ENCODE results near the gene EPS15.

Gene EPS15

DNA sequence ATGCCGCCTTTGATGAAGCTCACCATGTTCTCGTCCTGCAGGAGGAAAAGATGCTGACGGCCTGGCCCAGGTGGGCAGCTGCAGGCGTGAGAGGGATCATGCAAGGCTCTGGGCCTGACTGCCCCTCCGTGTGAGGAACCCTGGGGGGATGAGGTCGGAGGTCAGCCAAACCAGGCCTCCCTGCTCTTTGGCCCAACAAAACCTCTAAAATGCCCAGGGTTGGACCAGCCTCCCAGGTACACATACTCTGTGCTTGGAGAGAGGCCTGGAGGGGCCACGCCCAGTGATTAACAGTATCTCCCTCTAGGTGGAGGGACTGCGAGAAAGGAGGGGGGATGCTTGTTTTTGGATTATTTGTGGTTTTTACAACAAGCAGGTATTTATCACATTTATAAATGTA lies 209.8 kb downstream of the EPS15 start:
- no peaks in the 10 kb centered on the region for H3F3A ChIP-seq (ENCODE audit: insufficient read depth, low read length)
- H3K9me2 ChIP-seq (replicated peaks; ENCODE audit: insufficient read depth, low read length) = no peaks in the 10 kb centered on the region
- DNase-seq = no peak
- no peak overlapping the region for H3K9ac ChIP-seq (ENCODE audit: low read length)
- H4K20me1 ChIP-seq (ENCODE audit: insufficient read depth, low read length) = no peaks in the 10 kb centered on the region
- no peaks in the 10 kb centered on the region for H3K36me3 ChIP-seq (replicated peaks; ENCODE audit: insufficient read depth, low read length)
- no peak overlapping the region for H3K27ac ChIP-seq (ENCODE audit: low read length)
- H3K4me3 ChIP-seq (ENCODE audit: low read length) = no peak overlapping the region
- H2AFZ ChIP-seq (ENCODE audit: low read length) = no peak overlapping the region
- no peaks in the 10 kb centered on the region for H3K27me3 ChIP-seq (replicated peaks; ENCODE audit: insufficient read depth, low read length)
- no peaks in the 10 kb centered on the region for H3K79me2 ChIP-seq (ENCODE audit: low read length)
- no peaks in the 10 kb centered on the region for H3K4me1 ChIP-seq (ENCODE audit: low read length)
- no peaks in the 10 kb centered on the region for H3K9me3 ChIP-seq (replicated peaks; ENCODE audit: insufficient read depth, low read length)
- no peak overlapping the region for H3K4me2 ChIP-seq (ENCODE audit: low read depth, low read length)
- TF ChIP-seq CTCF (IDR thresholded peaks at IDR 0.05; ENCODE audit: low read length) = no peak
- no peak for TF ChIP-seq EZH2 (optimal IDR thresholded peaks at IDR 0.05; ENCODE audit: low read depth, low read length)
- TF ChIP-seq EZH2phosphoT487 (IDR thresholded peaks at IDR 0.05; ENCODE audit: low read length) = no peak

DNA sequence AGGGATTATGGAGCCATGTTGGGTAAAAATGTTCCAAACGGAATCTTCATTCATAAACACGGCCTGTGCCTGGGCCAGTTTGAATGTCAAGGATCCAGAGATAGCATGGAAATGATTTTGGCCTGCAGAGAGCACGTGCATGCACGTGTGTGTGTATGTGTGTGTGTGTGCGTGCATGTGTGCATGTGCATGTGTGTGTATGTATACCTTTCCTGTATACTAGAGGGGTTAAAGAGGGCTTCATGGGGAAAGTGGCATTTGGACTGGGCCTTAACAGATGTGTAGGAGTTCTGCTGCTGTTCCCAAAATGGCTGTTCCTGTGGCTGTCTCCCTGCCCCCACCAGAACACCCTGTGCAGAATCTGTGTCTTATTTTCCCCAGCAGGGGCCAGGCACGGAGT lies 210.4 kb downstream of the EPS15 start:
- TF ChIP-seq EZH2 (optimal IDR thresholded peaks at IDR 0.05; ENCODE audit: low read depth, low read length) (no peak), EZH2phosphoT487 (IDR thresholded peaks at IDR 0.05; ENCODE audit: low read length) (no peak), CTCF (IDR thresholded peaks at IDR 0.05; ENCODE audit: low read length) (no peak)
- H3K27ac ChIP-seq (ENCODE audit: low read length) = no peak overlapping the region
- H4K20me1 ChIP-seq (ENCODE audit: insufficient read depth, low read length) = no peaks in the 10 kb centered on the region
- no peak for DNase-seq
- H3K27me3 ChIP-seq (replicated peaks; ENCODE audit: insufficient read depth, low read length) = no peaks in the 10 kb centered on the region
- H3K9ac ChIP-seq (ENCODE audit: low read length) = no peak overlapping the region
- H3K79me2 ChIP-seq (ENCODE audit: low read length) = no peaks in the 10 kb centered on the region
- no peak overlapping the region for H3K4me3 ChIP-seq (ENCODE audit: low read length)
- H3K9me2 ChIP-seq (replicated peaks; ENCODE audit: insufficient read depth, low read length) = no peaks in the 10 kb centered on the region
- H3K36me3 ChIP-seq (replicated peaks; ENCODE audit: insufficient read depth, low read length) = no peaks in the 10 kb centered on the region
- no peaks in the 10 kb centered on the region for H3K9me3 ChIP-seq (replicated peaks; ENCODE audit: insufficient read depth, low read length)
- no peaks in the 10 kb centered on the region for H3F3A ChIP-seq (ENCODE audit: insufficient read depth, low read length)
- H3K4me1 ChIP-seq (ENCODE audit: low read length) = no peaks in the 10 kb centered on the region
- H2AFZ ChIP-seq (ENCODE audit: low read length) = no peak overlapping the region
- H3K4me2 ChIP-seq (ENCODE audit: low read depth, low read length) = no peak overlapping the region

DNA sequence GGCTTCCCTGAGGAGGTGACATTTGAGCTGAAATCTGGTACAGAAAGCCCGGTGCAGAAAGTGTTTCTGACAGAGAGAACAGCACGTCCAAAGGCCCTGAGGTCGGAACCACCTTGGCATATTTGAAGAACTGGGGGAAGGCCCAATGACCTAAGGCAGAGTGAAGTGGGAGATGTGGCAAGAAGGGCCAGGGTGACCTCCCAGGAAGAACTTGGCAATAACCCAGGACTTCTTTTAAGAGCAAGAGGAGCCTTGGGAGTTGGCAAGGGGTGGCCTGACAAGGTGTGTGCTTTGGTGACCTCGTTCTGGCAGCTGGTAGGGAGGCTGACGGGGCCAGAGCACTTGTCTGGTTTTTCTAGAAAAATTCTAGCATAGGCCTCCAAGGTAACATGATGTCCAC lies 212.1 kb downstream of the EPS15 start:
- TF ChIP-seq EZH2phosphoT487 (IDR thresholded peaks at IDR 0.05; ENCODE audit: low read length) = no peak
- TF ChIP-seq CTCF (IDR thresholded peaks at IDR 0.05; ENCODE audit: low read length) = no peak
- TF ChIP-seq EZH2 (optimal IDR thresholded peaks at IDR 0.05; ENCODE audit: low read depth, low read length) = no peak
- Histone ChIP-seq H3K4me1 (ENCODE audit: low read length) (no peaks in the 10 kb centered on the region), H3K27me3 (replicated peaks; ENCODE audit: insufficient read depth, low read length) (no peaks in the 10 kb centered on the region), H3K9me2 (replicated peaks; ENCODE audit: insufficient read depth, low read length) (no peaks in the 10 kb centered on the region), H3F3A (ENCODE audit: insufficient read depth, low read length) (no peaks in the 10 kb centered on the region), H3K27ac (ENCODE audit: low read length) (no peak overlapping the region), H3K36me3 (replicated peaks; ENCODE audit: insufficient read depth, low read length) (no peaks in the 10 kb centered on the region), H3K9ac (ENCODE audit: low read length) (no peak overlapping the region), H4K20me1 (ENCODE audit: insufficient read depth, low read length) (no peaks in the 10 kb centered on the region), H3K9me3 (replicated peaks; ENCODE audit: insufficient read depth, low read length) (no peaks in the 10 kb centered on the region), H3K4me2 (ENCODE audit: low read depth, low read length) (no peak overlapping the region), H2AFZ (ENCODE audit: low read length) (no peak overlapping the region), H3K79me2 (ENCODE audit: low read length) (no peaks in the 10 kb centered on the region), H3K4me3 (ENCODE audit: low read length) (no peak overlapping the region)
- DNase-seq = no peak

All from MM.1S (cell line).